ENCODE results near the gene WWC2. TPM values are rescaled to one million over a fixed set of nuclear protein-coding genes. Genes with fewer than 3 reads are reported as not detected.
"Not testable (repeated sequence)": the region's sequence is repeated elsewhere in the genome, so short reads cannot be mapped to it uniquely, and the experiment has no call there.

WWC2 gene
- total and polyA plus RNA-seq, 2 experiments from 2014 or later, result 33.2 to 48.3 TPM

DNA sequence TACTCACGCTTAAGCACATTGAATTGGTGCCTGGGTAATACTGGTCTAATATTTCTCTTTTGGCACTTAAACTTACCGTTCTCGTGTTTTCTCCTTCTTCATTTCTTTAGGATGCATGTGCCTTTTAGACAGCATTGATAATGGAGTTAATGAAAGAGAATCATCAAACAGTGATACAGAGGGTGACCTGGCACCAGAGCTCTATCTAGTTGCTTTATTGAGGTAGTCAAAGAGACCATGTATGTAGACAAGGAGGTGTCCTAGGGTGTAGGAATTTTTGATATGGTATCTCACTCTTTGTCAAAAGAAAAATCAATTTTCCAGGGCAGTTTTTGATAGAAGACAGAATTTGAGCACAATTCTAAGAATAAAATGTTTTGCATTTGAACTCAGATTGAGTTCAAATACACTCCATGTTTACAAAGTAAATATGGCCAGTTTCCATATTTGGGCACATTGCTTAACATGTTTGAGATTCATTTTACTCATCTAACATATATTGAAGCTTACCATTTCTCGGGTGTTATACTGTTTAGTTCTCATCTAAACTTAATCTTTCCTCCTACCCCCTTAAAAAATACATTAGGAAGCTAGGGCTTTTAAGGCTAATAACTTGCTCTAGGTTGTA, 92.0 kb downstream of the WWC2 start:
- Histone ChIP-seq H4K20me1 (ENCODE audit: insufficient read depth) (no peaks in the 10 kb centered on the region), H3K4me1 (ENCODE audit: insufficient read depth) (peaks cover 19% of the 10 kb centered on the region), H3K4me2 (ENCODE audit: unreplicated experiment) (no peak overlapping the region), H3K79me2 (ENCODE audit: insufficient read depth) (peaks cover 97% of the 10 kb centered on the region), H3K9ac (no peak overlapping the region), H2AFZ (no peak overlapping the region), H3K27ac (no peak overlapping the region), H3K9me3 (ENCODE audit: low read depth) (no peaks in the 10 kb centered on the region), H3K9me2 (ENCODE audit: insufficient read depth) (no peaks in the 10 kb centered on the region), H3K27me3 (replicated peaks; ENCODE audit: insufficient read depth) (no peaks in the 10 kb centered on the region), H3F3A (ENCODE audit: insufficient read depth) (no peaks in the 10 kb centered on the region), H3K36me3 (ENCODE audit: low read depth) (no peaks in the 10 kb centered on the region), H3K4me3 (no peak overlapping the region)
- in situ Hi-C loops (cut with MboI), result no loop called here
- no peak for DNase-seq
- WGBS, 2 experiments (ENCODE audit: low coverage in 1 of 2, low lambda C conversion rate in 2 of 2, missing lambda C conversion rate in 2 of 2), result 97 to 99% methylated on average over 4 of the region's 4 CpGs
- TF ChIP-seq EZH2phosphoT487 (IDR thresholded peaks at IDR 0.05; ENCODE audit: insufficient read depth, low read depth), result no peak
- no peak for TF ChIP-seq EZH2 (IDR thresholded peaks at IDR 0.05; ENCODE audit: insufficient read depth, poor library complexity, severe bottlenecking)

DNA sequence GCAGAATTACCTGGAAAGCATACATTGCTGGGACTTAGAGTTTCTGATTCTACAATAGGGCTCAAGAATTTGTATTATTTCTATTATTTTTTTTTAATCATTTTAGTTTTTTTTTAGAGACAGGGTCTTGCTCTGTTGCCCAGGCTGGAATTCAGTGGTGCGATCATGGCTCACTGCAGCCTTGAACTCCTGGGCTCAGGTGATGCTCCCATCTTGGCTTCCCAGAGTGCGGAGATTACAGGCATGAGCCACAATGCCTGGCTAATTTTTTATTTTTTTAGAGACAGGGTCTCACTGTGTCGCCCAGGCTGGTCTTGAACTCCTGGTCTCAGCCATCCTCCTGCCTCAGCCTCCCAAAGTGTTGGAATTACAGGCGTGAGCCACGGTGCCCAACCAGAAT, 92.6 kb downstream of the WWC2 start:
- Histone ChIP-seq H4K20me1 (ENCODE audit: insufficient read depth) (no peaks in the 10 kb centered on the region), H3K9ac (no peak overlapping the region), H3K4me3 (no peak overlapping the region), H3K36me3 (ENCODE audit: low read depth) (no peaks in the 10 kb centered on the region), H2AFZ (no peak overlapping the region), H3K9me3 (ENCODE audit: low read depth) (no peaks in the 10 kb centered on the region), H3K9me2 (ENCODE audit: insufficient read depth) (no peaks in the 10 kb centered on the region), H3K4me2 (ENCODE audit: unreplicated experiment) (no peak overlapping the region), H3K27ac (no peak overlapping the region), H3K27me3 (replicated peaks; ENCODE audit: insufficient read depth) (no peaks in the 10 kb centered on the region), H3K4me1 (ENCODE audit: insufficient read depth) (peaks cover 19% of the 10 kb centered on the region), H3K79me2 (ENCODE audit: insufficient read depth) (peaks cover 97% of the 10 kb centered on the region), H3F3A (ENCODE audit: insufficient read depth) (no peaks in the 10 kb centered on the region)
- 92 to 97% methylated on average over 5 of the region's 5 CpGs for WGBS, 2 experiments (ENCODE audit: low coverage in 1 of 2, low lambda C conversion rate in 2 of 2, missing lambda C conversion rate in 2 of 2)
- DNase-seq, result no peak
- in situ Hi-C loops (cut with MboI), result no loop called here
- TF ChIP-seq EZH2phosphoT487 (IDR thresholded peaks at IDR 0.05; ENCODE audit: insufficient read depth, low read depth), result no peak
- no peak for TF ChIP-seq EZH2 (IDR thresholded peaks at IDR 0.05; ENCODE audit: insufficient read depth, poor library complexity, severe bottlenecking)

DNA sequence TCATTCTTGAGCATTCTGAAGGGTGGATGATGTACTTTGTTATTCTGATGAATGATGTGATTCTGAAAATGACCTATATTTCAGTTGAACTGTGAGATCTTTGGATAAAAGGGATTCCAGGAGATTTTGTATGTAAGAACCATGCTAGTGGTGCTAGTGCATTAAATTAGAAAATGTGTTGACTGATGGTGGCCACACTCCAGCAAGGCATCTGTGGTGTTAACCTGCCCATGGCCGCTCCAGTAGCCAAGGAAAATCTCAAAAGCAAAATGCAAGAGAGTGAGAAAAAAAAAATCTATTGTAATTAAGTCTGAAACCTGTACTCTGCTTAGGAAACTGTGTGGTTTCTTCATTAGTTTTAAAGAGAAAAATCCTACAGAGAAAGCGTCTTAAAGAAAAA, 93.5 kb downstream of the WWC2 start:
- no peak for TF ChIP-seq EZH2phosphoT487 (IDR thresholded peaks at IDR 0.05; ENCODE audit: insufficient read depth, low read depth)
- no peak for TF ChIP-seq EZH2 (IDR thresholded peaks at IDR 0.05; ENCODE audit: insufficient read depth, poor library complexity, severe bottlenecking)
- H3K9me3 ChIP-seq (ENCODE audit: low read depth), result no peaks in the 10 kb centered on the region
- no peak overlapping the region for H3K4me3 ChIP-seq
- H2AFZ ChIP-seq, result no peak overlapping the region
- H3K27me3 ChIP-seq (replicated peaks; ENCODE audit: insufficient read depth), result no peaks in the 10 kb centered on the region
- WGBS, 2 experiments (ENCODE audit: low coverage in 1 of 2, low lambda C conversion rate in 2 of 2, missing lambda C conversion rate in 2 of 2), result 85 to 91% methylated on average over 2 of the region's 2 CpGs
- H3K4me1 ChIP-seq (ENCODE audit: insufficient read depth), result peaks cover 19% of the 10 kb centered on the region
- H3K79me2 ChIP-seq (ENCODE audit: insufficient read depth), result peaks cover 99% of the 10 kb centered on the region
- no peak overlapping the region for H3K9ac ChIP-seq
- in situ Hi-C loops (cut with MboI), result no loop called here
- no peak for DNase-seq
- H4K20me1 ChIP-seq (ENCODE audit: insufficient read depth), result no peaks in the 10 kb centered on the region
- no peak overlapping the region for H3K27ac ChIP-seq
- H3K9me2 ChIP-seq (ENCODE audit: insufficient read depth), result no peaks in the 10 kb centered on the region
- H3K4me2 ChIP-seq (ENCODE audit: unreplicated experiment), result no peak overlapping the region
- H3K36me3 ChIP-seq (ENCODE audit: low read depth), result no peaks in the 10 kb centered on the region
- H3F3A ChIP-seq (ENCODE audit: insufficient read depth), result no peaks in the 10 kb centered on the region

DNA sequence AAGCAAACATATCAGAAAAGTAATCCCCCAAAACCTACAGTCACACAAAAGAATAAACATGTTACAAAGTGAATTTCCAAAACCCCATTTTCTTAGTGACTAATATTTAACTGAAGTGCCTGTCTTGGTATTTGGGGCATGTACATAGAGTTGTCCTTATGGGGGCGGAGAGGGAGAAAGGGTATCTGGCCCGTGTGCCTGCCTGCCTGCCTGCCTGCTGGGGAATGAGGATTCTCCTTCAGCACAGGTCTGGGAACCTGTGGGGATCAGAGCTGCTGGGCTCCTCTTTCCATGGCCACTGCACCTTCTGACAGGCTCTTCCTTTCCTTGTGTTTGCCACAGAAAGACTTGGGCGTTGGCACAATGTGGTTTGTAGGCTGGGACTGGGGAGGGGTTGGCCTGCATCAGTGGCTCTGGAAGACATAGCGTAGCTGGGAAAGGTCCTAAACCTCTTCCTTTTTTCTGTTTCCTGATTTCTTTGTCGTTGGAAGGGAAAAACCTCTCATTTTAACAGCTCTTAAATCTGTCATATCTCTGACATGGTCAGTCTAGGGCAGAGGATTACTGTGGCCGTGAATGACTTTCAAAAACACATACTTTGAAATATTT, 94.8 kb downstream of the WWC2 start:
- H3K27ac ChIP-seq; H3F3A ChIP-seq (ENCODE audit: insufficient read depth); H3K9ac ChIP-seq; H3K9me3 ChIP-seq (ENCODE audit: low read depth); H2AFZ ChIP-seq; H3K4me3 ChIP-seq; H3K27me3 ChIP-seq (replicated peaks; ENCODE audit: insufficient read depth); DNase-seq; in situ Hi-C loops (cut with MboI); H3K9me2 ChIP-seq (ENCODE audit: insufficient read depth); H3K4me2 ChIP-seq (ENCODE audit: unreplicated experiment); H3K36me3 ChIP-seq (ENCODE audit: low read depth); H4K20me1 ChIP-seq (ENCODE audit: insufficient read depth): not testable (repeated sequence)
- WGBS, 2 experiments (ENCODE audit: low coverage in 1 of 2, low lambda C conversion rate in 2 of 2, missing lambda C conversion rate in 2 of 2), result 39 to 48% methylated on average over 6 of the region's 6 CpGs
- Histone ChIP-seq H3K4me1 (ENCODE audit: insufficient read depth) (peaks cover 19% of the 10 kb centered on the region), H3K79me2 (ENCODE audit: insufficient read depth) (peaks cover 99% of the 10 kb centered on the region)
